ENCODE data around the gene CMPK2. TPM values are rescaled to one million over a fixed set of nuclear protein-coding genes. Genes with fewer than 3 reads are reported as not detected.

Gene CMPK2
- total RNA-seq, 5 donors from 2014 or later (not counting 1 experiment from before 2014, with no cell fraction given) = 6.5 to 15.2 (median 9.1) TPM

GRCh38 chr2:6877402-6878304 is 11.9 kb upstream of the CMPK2 start, which contains the start of gene RSAD2:
Gene RSAD2, plus strand, starts transcription at chr2:6877777. Its CDS starts 24 bp downstream, at chr2:6877801.
- H3K27ac ChIP-seq (ENCODE audit: low read length) = peak within 1 kb of the TSS; percentile 58
- H3K36me3 ChIP-seq (ENCODE audit: control insufficient read depth in 2 of 2, extremely low read depth in 1 of 2, insufficient read depth in 1 of 2, low read length in 1 of 2) = no peaks in the 10 kb centered on the region
- DNase-seq = peak in 18 of 35 experiments; percentile 4 to 77 (median 11)
- CTCF ChIA-PET = interaction anchor here (0.5 to 3.5 kb wide), 11 partner anchors 9 to 125 kb away, joined by 3 to 25 read pairs (median 4); partner anchors contain the start of gene CMPK2 (in 2 of the 2)
- peak; percentile 76 to 83 (median 80) for ATAC-seq (replicated peaks in 1 of 4)
- H3K27me3 ChIP-seq (replicated peaks in 1 of 2; ENCODE audit: control insufficient read depth in 2 of 2, extremely low read depth in 1 of 2, insufficient read depth in 2 of 2, low read length in 1 of 2) = no peaks in the 10 kb centered on the region
- peaks cover 32 to 53% of the 10 kb centered on the region in 2 experiments for H3K4me1 ChIP-seq (ENCODE audit: control insufficient read depth in 1 of 2, extremely low read depth in 1 of 2, insufficient read depth in 2 of 2, low read length in 2 of 2)
- no peaks in the 10 kb centered on the region for H3K9me3 ChIP-seq
- H3K27me3 Mint-ChIP-seq = no peaks in the 10 kb centered on the region
- peak within 1 kb of the TSS; percentile 89 to 94 for H3K27ac Mint-ChIP-seq
- H3K9me3 Mint-ChIP-seq = peaks cover 0 to 5% (median 4%) of the 10 kb centered on the region in 3 donors
- H3K36me3 Mint-ChIP-seq = peaks cover 11% of the 10 kb centered on the region
- peak within 1 kb of the TSS; percentile 55 to 71 for H3K4me3 ChIP-seq (ENCODE audit: control insufficient read depth in 1 of 2, extremely low read depth in 1 of 2, low read length in 1 of 2)
- POLR2A ChIA-PET = interaction anchor here (0.7 to 1.5 kb wide), 4 partner anchors 9 to 1805 kb away, joined by 3 to 11 read pairs (median 4); partner anchors contain the start of gene CMPK2 (in 1 of the 2)
- H3K4me3 Mint-ChIP-seq = peak within 1 kb of the TSS; percentile 74 to 91 (median 87)
- peaks cover 63 to 79% (median 73%) of the 10 kb centered on the region in 3 donors for H3K4me1 Mint-ChIP-seq
- 0% methylated on average over 3 of the region's 10 CpGs for WGBS (ENCODE audit: insufficient coverage)

GRCh38 chr2:6876309-6876708 is 10.6 kb upstream of the CMPK2 start:
- Histone ChIP-seq H3K4me3 (ENCODE audit: control insufficient read depth in 1 of 2, extremely low read depth in 1 of 2, low read length in 1 of 2) (no peak overlapping the region), H3K27me3 (replicated peaks in 1 of 2; ENCODE audit: control insufficient read depth in 2 of 2, extremely low read depth in 1 of 2, insufficient read depth in 2 of 2, low read length in 1 of 2) (no peaks in the 10 kb centered on the region), H3K36me3 (ENCODE audit: control insufficient read depth in 2 of 2, extremely low read depth in 1 of 2, insufficient read depth in 1 of 2, low read length in 1 of 2) (no peaks in the 10 kb centered on the region), H3K4me1 (ENCODE audit: control insufficient read depth in 1 of 2, extremely low read depth in 1 of 2, insufficient read depth in 2 of 2, low read length in 2 of 2) (peaks cover 27 to 53% of the 10 kb centered on the region in 2 experiments), H3K9me3 (no peaks in the 10 kb centered on the region), H3K27ac (ENCODE audit: low read length) (no peak overlapping the region)
- POLR2A ChIA-PET = no interaction called here
- H3K9me3 Mint-ChIP-seq = peaks cover 0 to 5% (median 4%) of the 10 kb centered on the region in 3 donors
- no CpG with 5 or more reads among the region's 1 CpG for WGBS (ENCODE audit: insufficient coverage)
- peak overlapping the region in 2 of 3 donors; percentile 85 to 91 for H3K4me3 Mint-ChIP-seq
- peaks cover 5% of the 10 kb centered on the region for H3K36me3 Mint-ChIP-seq
- H3K27me3 Mint-ChIP-seq = no peaks in the 10 kb centered on the region
- H3K4me1 Mint-ChIP-seq = peaks cover 56 to 74% (median 67%) of the 10 kb centered on the region in 3 donors
- no peak for ATAC-seq (replicated peaks in 1 of 4)
- no peak overlapping the region for H3K27ac Mint-ChIP-seq
- CTCF ChIA-PET = interaction anchor here (1.1 to 3.5 kb wide), 5 partner anchors 10 to 126 kb away, joined by 3 to 25 read pairs (median 10); partner anchors contain the start of gene CMPK2 (in 2 of the 2)
- no peak for DNase-seq

- POLR2A ChIA-PET = no interaction called here
- peaks cover 34 to 57% (median 49%) of the 10 kb centered on the region in 3 donors for H3K4me1 Mint-ChIP-seq
- no peak overlapping the region for H3K27ac ChIP-seq (ENCODE audit: low read length)
- H3K36me3 ChIP-seq (ENCODE audit: control insufficient read depth in 2 of 2, extremely low read depth in 1 of 2, insufficient read depth in 1 of 2, low read length in 1 of 2) = no peaks in the 10 kb centered on the region
- no peak overlapping the region for H3K4me3 ChIP-seq (ENCODE audit: control insufficient read depth in 1 of 2, extremely low read depth in 1 of 2, low read length in 1 of 2)
- peaks cover 5% of the 10 kb centered on the region for H3K36me3 Mint-ChIP-seq
- no peaks in the 10 kb centered on the region for H3K27me3 Mint-ChIP-seq
- H3K9me3 ChIP-seq = no peaks in the 10 kb centered on the region
- no peak for DNase-seq
- peaks cover 0 to 5% (median 4%) of the 10 kb centered on the region in 3 donors for H3K9me3 Mint-ChIP-seq
- H3K27ac Mint-ChIP-seq = peak overlapping the region; percentile 21 to 65
- no peak for ATAC-seq (replicated peaks in 1 of 4)
- 95% methylated on average over 3 of the region's 3 CpGs for WGBS (ENCODE audit: insufficient coverage)
- H3K4me1 ChIP-seq (ENCODE audit: control insufficient read depth in 1 of 2, extremely low read depth in 1 of 2, insufficient read depth in 2 of 2, low read length in 2 of 2) = peaks cover 14 to 35% of the 10 kb centered on the region in 2 experiments
- no peak overlapping the region for H3K4me3 Mint-ChIP-seq
- H3K27me3 ChIP-seq (replicated peaks in 1 of 2; ENCODE audit: control insufficient read depth in 2 of 2, extremely low read depth in 1 of 2, insufficient read depth in 2 of 2, low read length in 1 of 2) = no peaks in the 10 kb centered on the region
- CTCF ChIA-PET = no interaction called here
Measured at GRCh38 chr2:6874032-6874431, 8.3 kb upstream of the CMPK2 start.

- Mint-ChIP-seq H3K4me1 (peaks cover 22 to 49% (median 33%) of the 10 kb centered on the region in 3 donors), H3K27me3 (no peaks in the 10 kb centered on the region), H3K36me3 (peaks cover 5% of the 10 kb centered on the region), H3K9me3 (peaks cover 0 to 5% (median 4%) of the 10 kb centered on the region in 3 donors), H3K4me3 (peak overlapping the region in 1 of 3 donors; percentile 0), H3K27ac (peak overlapping the region; percentile 45 to 83)
- no peaks in the 10 kb centered on the region for H3K27me3 ChIP-seq (replicated peaks in 1 of 2; ENCODE audit: control insufficient read depth in 2 of 2, extremely low read depth in 1 of 2, insufficient read depth in 2 of 2, low read length in 1 of 2)
- ChIA-PET POLR2A (interaction anchor here (0.6 to 0.7 kb wide), 2 partner anchors 45 to 1967 kb away, joined by 3 to 11 read pairs; no protein-coding TSS in a partner anchor), CTCF (interaction anchor here (0.6 to 1.2 kb wide), 2 partner anchors 32 to 142 kb away, joined by 3 to 8 read pairs; no protein-coding TSS in a partner anchor)
- H3K4me3 ChIP-seq (ENCODE audit: control insufficient read depth in 1 of 2, extremely low read depth in 1 of 2, low read length in 1 of 2) = no peak overlapping the region
- DNase-seq (no peak), ATAC-seq (replicated peaks in 1 of 4) (no peak)
- WGBS (ENCODE audit: insufficient coverage) = 81% methylated on average over 1 of the region's 2 CpGs
- no peaks in the 10 kb centered on the region for H3K36me3 ChIP-seq (ENCODE audit: control insufficient read depth in 2 of 2, extremely low read depth in 1 of 2, insufficient read depth in 1 of 2, low read length in 1 of 2)
- no peaks in the 10 kb centered on the region for H3K9me3 ChIP-seq
- H3K27ac ChIP-seq (ENCODE audit: low read length) = no peak overlapping the region
- H3K4me1 ChIP-seq (ENCODE audit: control insufficient read depth in 1 of 2, extremely low read depth in 1 of 2, insufficient read depth in 2 of 2, low read length in 2 of 2) = peaks cover 0 to 22% of the 10 kb centered on the region in 2 experiments
Measured at GRCh38 chr2:6872394-6872793, 6.7 kb upstream of the CMPK2 start.

- H3K4me3 Mint-ChIP-seq = peak overlapping the region; percentile 65 to 94 (median 94)
- H3K4me1 ChIP-seq (ENCODE audit: control insufficient read depth in 1 of 2, extremely low read depth in 1 of 2, insufficient read depth in 2 of 2, low read length in 2 of 2) = peaks cover 2 to 16% of the 10 kb centered on the region in 2 experiments
Measured at GRCh38 chr2:6866982-6867381, 1.3 kb upstream of the CMPK2 start.

More at GRCh38 chr2:6866982-6867381, 1.3 kb upstream of the CMPK2 start:
- CTCF ChIA-PET = interaction anchor here (0.5 to 2.8 kb wide), 5 partner anchors 9 to 118 kb away, joined by 3 to 25 read pairs (median 10); partner anchors contain the start of gene RSAD2 (in 2 of the 2)
- peaks cover 24 to 45% (median 37%) of the 10 kb centered on the region in 3 donors for H3K4me1 Mint-ChIP-seq
- peaks cover 12% of the 10 kb centered on the region for H3K36me3 Mint-ChIP-seq
- H3K27ac Mint-ChIP-seq = peak overlapping the region; percentile 41 to 57
- WGBS (ENCODE audit: insufficient coverage) = 95% methylated on average over 4 of the region's 7 CpGs
- Histone ChIP-seq H3K27ac (ENCODE audit: low read length) (no peak overlapping the region), H3K27me3 (replicated peaks in 1 of 2; ENCODE audit: control insufficient read depth in 2 of 2, extremely low read depth in 1 of 2, insufficient read depth in 2 of 2, low read length in 1 of 2) (no peaks in the 10 kb centered on the region), H3K9me3 (no peaks in the 10 kb centered on the region), H3K4me3 (ENCODE audit: control insufficient read depth in 1 of 2, extremely low read depth in 1 of 2, low read length in 1 of 2) (no peak overlapping the region), H3K36me3 (ENCODE audit: control insufficient read depth in 2 of 2, extremely low read depth in 1 of 2, insufficient read depth in 1 of 2, low read length in 1 of 2) (no peaks in the 10 kb centered on the region)
- POLR2A ChIA-PET = no interaction called here
- DNase-seq (no peak), ATAC-seq (replicated peaks in 1 of 4) (no peak)
- no peaks in the 10 kb centered on the region for H3K27me3 Mint-ChIP-seq
- peaks cover 0 to 2% (median under 1%) of the 10 kb centered on the region in 3 donors for H3K9me3 Mint-ChIP-seq

Measured in T-cell (primary cell).